K562 (cell line): Measurements from ENCODE around the gene HS3ST2. TPM values are rescaled to one million over a fixed set of nuclear protein-coding genes. Genes with fewer than 3 reads are reported as not detected.
A peak's percentile ranks its signal among the peaks of the same experiment; 100 is the strongest.

ENCODE experiments used
- ATAC-seq: fragments of 200-7000 bp; cut with Tn5 transposase; 3 replicates; pipeline ENCODE4 v1.9.1; 2020; ENCODE audit warnings: moderate library complexity
- BruUV-seq: library from RNA; stranded (reverse); fragments of 400-500 nt; replicated peaks from 2 replicates; lab custom pipeline; 2021; lab: Mats Ljungman, UMichigan
- CTCF ChIA-PET: fragments of 300-600 bp; formaldehyde crosslinking; extraction: SDS; loops from one replicate; lab custom pipeline; 2021; ENCODE audit warnings: low intra/inter-chr PET ratio; lab: Yijun Ruan, JAX
- POLR2A ChIA-PET: fragments of 300-600, 350-650 bp; sonication (Branson Sonifier 250); formaldehyde crosslinking; extraction: SDS; loops from one replicate; lab custom pipeline; 2021; ENCODE audit warnings: antibody characterized with exemption, inconsistent platforms; lab: Yijun Ruan, JAX
- DNase-seq, 4 experiments: peaks; one replicate each; pipeline versions ENCODE4 v3.0.0 to v3.0.0-alpha.2; 2011 to 2018; ENCODE audit warnings: low spot score in 3 of 4, mixed read lengths in 3 of 4; ENCODE audit errors: extremely low read depth in 1 of 4
- FAIRE-seq: peaks from 2 replicates; lab custom pipeline; 2011; peaks lifted over from hg19 to GRCh38; lab: Jason Lieb, UNC
- H2AFZ ChIP-seq: 2 replicates; pipeline ENCODE4 v1.6.0; 2011; ENCODE audit warnings: low read depth, low read length, control low read depth, inconsistent platforms
- H3K27ac ChIP-seq: fragments of 200-600 bp; 3 replicates; pipeline ENCODE4 v1.8.0; 2011; ENCODE audit warnings: low read depth, mild to moderate bottlenecking, control low read depth, inconsistent platforms, low read length, moderate library complexity, mixed read lengths; ENCODE audit errors: extremely low read depth
- H3K27me3 ChIP-seq, 2 experiments: fragments of 300-600 bp in 1 of 2; 2 replicates in 1 of 2; 3 replicates in 1 of 2; pipeline versions ENCODE4 v1.6.0 to v1.8.0; 2011; ENCODE audit warnings: inconsistent platforms in 2 of 2, low read length in 2 of 2, mild to moderate bottlenecking in 1 of 2, mixed read lengths in 1 of 2, moderate library complexity in 1 of 2; ENCODE audit not compliant: control insufficient read depth in 2 of 2, insufficient read depth in 2 of 2
- H3K36me3 ChIP-seq: fragments of 300-600 bp; 3 replicates; pipeline ENCODE4 v1.8.0; 2011; ENCODE audit warnings: mild to moderate bottlenecking, low read length, inconsistent platforms; ENCODE audit not compliant: control insufficient read depth, insufficient read depth
- H3K4me1 ChIP-seq, 2 experiments: fragments of 200-600 bp in 1 of 2; replicated peaks in 1 of 2; 2 replicates in 1 of 2; 3 replicates in 1 of 2; pipeline versions ENCODE4 v1.5.1 to v1.8.0; 2011; ENCODE audit warnings: inconsistent platforms in 2 of 2, low read length in 2 of 2, mild to moderate bottlenecking in 1 of 2, mixed read lengths in 1 of 2, moderate library complexity in 1 of 2; ENCODE audit not compliant: control insufficient read depth in 2 of 2, insufficient read depth in 2 of 2
- H3K4me2 ChIP-seq: 2 replicates; pipeline ENCODE4 v1.6.1; 2011; ENCODE audit warnings: low read length, control low read depth, inconsistent platforms, mixed read lengths; ENCODE audit not compliant: insufficient read depth
- H3K4me3 ChIP-seq: fragments of 200-600 bp; sonication (generic), shearing (Covaris generic); 2 replicates; pipeline ENCODE4 v1.5.1; 2016; ENCODE audit warnings: control low read depth, inconsistent platforms
- H3K79me2 ChIP-seq: fragments of 200-600 bp; 3 replicates; pipeline ENCODE4 v1.8.0; 2011; ENCODE audit warnings: low read length, inconsistent platforms; ENCODE audit not compliant: control insufficient read depth, insufficient read depth
- H3K9ac ChIP-seq, 2 experiments: 2 replicates each; pipeline versions ENCODE4 v1.6.0 to v1.6.1; 2011; ENCODE audit warnings: low read depth in 2 of 2, low read length in 2 of 2, control low read depth in 1 of 2, inconsistent platforms in 1 of 2, mild to moderate bottlenecking in 1 of 2, mixed read lengths in 1 of 2; ENCODE audit not compliant: insufficient read depth in 1 of 2
- H3K9me1 ChIP-seq: one replicate; pipeline ENCODE4 v1.6.0; 2011; ENCODE audit warnings: inconsistent platforms, mild to moderate bottlenecking, low read length, moderate library complexity; ENCODE audit not compliant: control insufficient read depth, insufficient read depth
- H3K9me3 ChIP-seq: replicated peaks from 2 replicates; pipeline ENCODE4 v1.5.1; 2011; ENCODE audit warnings: low read depth, low read length, inconsistent platforms; ENCODE audit not compliant: control insufficient read depth, insufficient read depth
- H4K20me1 ChIP-seq: replicated peaks from 2 replicates; pipeline ENCODE4 v1.6.1; 2011; ENCODE audit warnings: low read length, inconsistent platforms, mixed read lengths; ENCODE audit not compliant: control insufficient read depth, insufficient read depth
- ASH1L ChIP-seq: fragments of 450-650 bp; IDR thresholded peaks from 2 replicates; pipeline ENCODE4 v1.6.1; 2018; ENCODE audit warnings: borderline replicate concordance, mild to moderate bottlenecking, low read depth; ENCODE audit not compliant: partially characterized antibody
- ATF2 ChIP-seq: sonication (generic); formaldehyde crosslinking; IDR thresholded peaks from 2 replicates; pipeline ENCODE4 v1.8.1; 2022; ENCODE audit warnings: missing genetic modification reagents
- EP400 ChIP-seq: fragments of 450-650 bp; IDR thresholded peaks from 2 replicates; pipeline ENCODE4 v1.6.1; 2017; ENCODE audit warnings: antibody characterized with exemption, mild to moderate bottlenecking, moderate library complexity
- FOXP1 ChIP-seq: sonication (generic); formaldehyde crosslinking; IDR thresholded peaks from 2 replicates; pipeline ENCODE4 v1.8.0; 2022; ENCODE audit warnings: mild to moderate bottlenecking, missing genetic modification reagents
- MBD1 ChIP-seq: fragments of 250-450 bp; sonication (Bioruptor Pico); IDR thresholded peaks from 2 replicates; pipeline ENCODE4 v1.8.0; 2022; ENCODE audit warnings: inconsistent platforms
- REST ChIP-seq, 2 experiments: fragments of 450-650 bp; formaldehyde crosslinking in 1 of 2; IDR thresholded peaks; 2 replicates each; pipeline versions ENCODE4 v1.4.0 to v1.6.1; 2014 to 2020; ENCODE audit warnings: mild to moderate bottlenecking in 2 of 2, borderline replicate concordance in 1 of 2, low read depth in 1 of 2
- RHOXF2B ChIP-seq: fragments of 250-450 bp; sonication (Bioruptor Pico); conservative IDR thresholded peaks from 2 replicates; pipeline ENCODE4 v1.5.1; 2021
- SREBF1 ChIP-seq: fragments of 150-350 bp; IDR thresholded peaks from 2 replicates; pipeline ENCODE4 v1.6.1; 2014; ENCODE audit warnings: antibody characterized with exemption, low read depth, low read length, borderline replicate concordance
- WGBS: fragments of 100-300 bp; shearing (Covaris generic); methylation state at CpG from one replicate; pipeline ENCODE4 v1.1.6; 2016; ENCODE audit warnings: low coverage, mixed read lengths; ENCODE audit not compliant: insufficient coverage; ENCODE audit errors: missing lambda C conversion rate; 5-methylcytosine and 5-hydroxymethylcytosine counted together
- in situ Hi-C: fragments of 300-500 bp; cut with MboI; formaldehyde crosslinking; loops from 4 replicates; pipeline ENCODE4 v1.15.0; 2018; ENCODE audit warnings: inconsistent platforms, mixed read lengths
- intact Hi-C: fragments of 100-400 bp; cut with micrococcal nuclease; formaldehyde crosslinking; loops from 2 replicates; pipeline ENCODE4 v1.14.2; 2022
- polyA plus RNA-seq, 8 experiments: library from polyadenylated mRNA; depleted of rRNA in 4 of 8; stranded (reverse) in 5 of 8; unstranded in 3 of 8; fragments of >200 nt; fragmentation: Nextera tagmentation in 2 of 8; fragmentation: Illumina TruSeq in 1 of 8; extraction: Ambion mirVana in 2 of 8; extraction: Trizol in 1 of 8; gene quantifications; 2 replicates each; pipeline versions ENCODE4 v1.2.1 to v1.2.3, GENCODE V29; 2011 to 2014; ENCODE audit warnings: inconsistent platforms in 1 of 8, missing spikeins in 1 of 8
- total RNA-seq, 7 experiments: library from RNA; depleted of rRNA in 6 of 7; stranded (reverse); fragments of >200 nt in 6 of 7; fragmentation: Illumina TruSeq in 2 of 7; extraction: Trizol in 2 of 7; gene quantifications; 2 replicates each; pipeline versions ENCODE4 v1.2.1 to v1.2.3, GENCODE V29; 2011 to 2021; ENCODE audit warnings: low replicate concordance in 1 of 7

HS3ST2 gene
- total and polyA plus RNA-seq, 9 of the 15 experiments (the other 6 are each of a cell fraction or from before 2014, with no cell fraction given), result not detected

GRCh38 chr16:22948603-22949368 lies 134.8 kb downstream of the HS3ST2 start:
- H3K9me3 ChIP-seq, result no peaks in the 10 kb centered on the region
- no peak overlapping the region for H3K4me3 ChIP-seq
- H3K79me2 ChIP-seq, result no peaks in the 10 kb centered on the region
- H3K27me3 ChIP-seq, result no peaks in the 10 kb centered on the region; a peak in 2 of 5 replicates
- no peak overlapping the region for H3K9ac ChIP-seq
- FAIRE-seq (peak; percentile 99), DNase-seq (peak; percentile 83 to 89 (median 86)), ATAC-seq (peak; percentile 99)
- H3K9me1 ChIP-seq, result no peaks in the 10 kb centered on the region
- H3K4me1 ChIP-seq, result peaks cover 0 to 7% of the 10 kb centered on the region in 2 experiments; a peak in 1 of 5 replicates
- intact Hi-C loops, result no loop called here
- POLR2A ChIA-PET, result no interaction called here
- no peaks in the 10 kb centered on the region for H3K36me3 ChIP-seq
- CTCF ChIA-PET, result interaction anchor here (0.6 to 1.7 kb wide), 3 partner anchors 21 to 79 kb away, joined by 3 to 4 read pairs (median 3); no protein-coding TSS in a partner anchor
- in situ Hi-C loops, result no loop called here
- no peak overlapping the region for H2AFZ ChIP-seq
- peaks cover 5% of the 10 kb centered on the region; the same call in 1 of the 2 replicates for H4K20me1 ChIP-seq
- 7% methylated on average over 18 of the region's 18 CpGs for WGBS
- H3K27ac ChIP-seq, result no peak overlapping the region
- H3K4me2 ChIP-seq, result no peak overlapping the region; the same call in 1 of the 2 replicates
- BruUV-seq, result no TSS peak
- TF ChIP-seq SREBF1 (no peak), REST (IDR thresholded peaks at IDR 0.05; ENCODE audit: borderline replicate concordance) (peak; percentile 76), REST (CRISPR knock-in tag; IDR thresholded peaks at IDR 0.05; ENCODE audit: low read depth) (no peak), ATF2 (no peak), FOXP1 (peak; percentile 62; the same call in 1 of the 2 replicates), MBD1 (CRISPR knock-in tag) (no peak), EP400 (peak; percentile 58; the same call in 1 of the 2 replicates), RHOXF2B (CRISPR knock-in tag) (no peak), ASH1L (no peak)
